GM12801 (cell line): ENCODE data around the gene SRRM4.

ENCODE experiments used
- TF ChIP-seq, protein P1 (sequence below): IDR thresholded peaks from one replicate; pipeline ENCODE4 v1.5.1; 2011; ENCODE audit warnings: control low read depth; ENCODE audit not compliant: insufficient read length; ENCODE audit errors: extremely low read depth

Gene SRRM4

GRCh38 chr12:119171691-119172425 is 190.5 kb downstream of the SRRM4 start:
- TF ChIP-seq, protein P1, sequence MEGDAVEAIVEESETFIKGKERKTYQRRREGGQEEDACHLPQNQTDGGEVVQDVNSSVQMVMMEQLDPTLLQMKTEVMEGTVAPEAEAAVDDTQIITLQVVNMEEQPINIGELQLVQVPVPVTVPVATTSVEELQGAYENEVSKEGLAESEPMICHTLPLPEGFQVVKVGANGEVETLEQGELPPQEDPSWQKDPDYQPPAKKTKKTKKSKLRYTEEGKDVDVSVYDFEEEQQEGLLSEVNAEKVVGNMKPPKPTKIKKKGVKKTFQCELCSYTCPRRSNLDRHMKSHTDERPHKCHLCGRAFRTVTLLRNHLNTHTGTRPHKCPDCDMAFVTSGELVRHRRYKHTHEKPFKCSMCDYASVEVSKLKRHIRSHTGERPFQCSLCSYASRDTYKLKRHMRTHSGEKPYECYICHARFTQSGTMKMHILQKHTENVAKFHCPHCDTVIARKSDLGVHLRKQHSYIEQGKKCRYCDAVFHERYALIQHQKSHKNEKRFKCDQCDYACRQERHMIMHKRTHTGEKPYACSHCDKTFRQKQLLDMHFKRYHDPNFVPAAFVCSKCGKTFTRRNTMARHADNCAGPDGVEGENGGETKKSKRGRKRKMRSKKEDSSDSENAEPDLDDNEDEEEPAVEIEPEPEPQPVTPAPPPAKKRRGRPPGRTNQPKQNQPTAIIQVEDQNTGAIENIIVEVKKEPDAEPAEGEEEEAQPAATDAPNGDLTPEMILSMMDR = no peak

- TF ChIP-seq, protein P1 = no peak
These were observed 193.7 kb downstream of the SRRM4 start for GRCh38 chr12:119175081-119175480.

DNA sequence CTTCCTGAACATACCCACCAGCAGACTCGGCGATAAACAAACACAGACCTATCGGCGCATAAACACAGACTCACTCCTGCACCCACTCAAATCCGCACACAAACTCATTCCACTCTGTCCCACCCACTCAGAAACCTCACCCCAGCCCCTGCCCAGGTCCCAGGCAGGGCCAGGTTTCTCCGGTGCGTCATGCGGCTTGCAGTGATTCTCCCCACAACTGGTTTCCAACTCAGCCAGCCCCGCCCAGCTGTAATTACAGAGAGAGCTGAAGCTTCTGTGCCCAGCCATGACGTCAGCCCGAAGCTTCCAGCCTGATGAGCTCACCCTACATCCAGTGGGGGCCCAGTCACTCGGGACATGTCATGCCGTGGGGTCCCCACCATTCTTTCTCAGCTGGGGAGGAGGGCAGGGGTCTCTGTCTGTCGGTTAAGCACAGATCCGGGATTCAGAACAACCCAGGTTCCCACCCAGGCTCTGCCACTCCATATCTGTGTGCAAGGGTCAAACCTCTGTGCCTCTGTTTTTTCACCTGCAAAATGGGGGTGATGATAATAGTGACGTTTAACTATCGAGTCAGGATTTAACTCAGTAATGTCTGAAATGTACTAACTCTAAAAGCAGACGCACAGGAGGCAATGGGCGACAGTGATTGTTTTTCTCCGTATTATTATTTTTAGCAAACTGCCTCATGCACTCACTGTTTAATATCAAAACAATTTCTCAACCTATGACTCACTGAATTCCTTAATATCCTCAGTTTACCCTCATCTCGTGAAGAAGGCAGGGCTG is 195.1 kb downstream of the SRRM4 start:
- TF ChIP-seq, protein P1 = no peak

- TF ChIP-seq, protein P1 = no peak
These were observed 195.7 kb downstream of the SRRM4 start for GRCh38 chr12:119177056-119177325.

DNA sequence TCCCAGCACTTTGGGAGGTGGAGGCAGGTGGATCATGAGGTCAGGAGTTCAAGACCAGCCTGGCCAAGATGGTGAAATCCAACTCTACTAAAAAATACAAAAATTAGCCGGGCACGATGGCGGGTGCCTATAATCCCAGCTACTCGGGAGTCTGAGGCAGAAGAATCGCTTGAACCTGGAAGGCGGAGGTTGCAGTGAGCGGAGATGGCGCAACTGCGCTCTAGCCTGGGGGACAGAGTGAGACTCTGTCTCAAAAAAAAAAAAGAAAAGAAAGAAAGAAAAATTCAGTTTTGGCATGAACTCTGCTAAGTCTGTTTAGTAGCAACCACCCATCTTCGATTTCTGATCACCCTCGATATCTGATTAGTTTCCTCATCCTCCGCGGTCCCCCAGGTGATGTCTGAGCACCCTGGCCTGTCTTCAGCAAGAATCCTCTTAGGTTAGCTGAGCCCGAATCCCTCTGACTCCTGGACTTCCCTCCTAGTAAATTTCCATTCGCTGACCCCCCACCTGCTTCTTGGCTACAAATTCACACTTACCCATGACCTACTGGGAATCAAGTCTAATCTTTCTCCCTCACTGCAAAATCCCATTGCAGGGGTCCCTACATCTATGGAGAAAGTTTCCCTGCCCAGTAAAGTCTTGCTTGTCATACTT is 196.5 kb downstream of the SRRM4 start:
- TF ChIP-seq, protein P1 = no peak

- TF ChIP-seq, protein P1 = no peak
These were observed 197.4 kb downstream of the SRRM4 start, which contains the start of gene HSPB8 for GRCh38 chr12:119178544-119179334. Gene HSPB8 (plus strand): TSS chr12:119178931. CDS start chr12:119179313, 382 bp downstream.
